SIG-M5 treated with dmso at 0.1 percent for 504 hours (cell line): ENCODE results near the gene LNPK.
"Not testable (repeated sequence)": the region's sequence is repeated elsewhere in the genome, so short reads cannot be mapped to it uniquely, and the experiment has no call there.

Experiments
- DNase-seq: peaks from one replicate; lab custom pipeline; 2025; ENCODE audit not compliant: unreplicated experiment; lab: John Stamatoyannopoulos, UW

LNPK gene

GRCh38 chr2:175913849-175914743 lies 88.0 kb downstream of the LNPK start:
- not testable (repeated sequence) for DNase-seq

- not testable (repeated sequence) for DNase-seq
Measured at GRCh38 chr2:175913267-175913666, 88.8 kb downstream of the LNPK start.

- DNase-seq: no peak
Measured at GRCh38 chr2:175904035-175904434, 98.0 kb downstream of the LNPK start.

GRCh38 chr2:175903384-175903936 lies 98.6 kb downstream of the LNPK start:
- DNase-seq: peak; percentile 32

GRCh38 chr2:175895957-175896356 lies 106.1 kb downstream of the LNPK start:
- DNase-seq: not testable (repeated sequence)

GRCh38 chr2:175892046-175892445 lies 110.0 kb downstream of the LNPK start:
- DNase-seq: no peak

- no peak for DNase-seq
Measured at GRCh38 chr2:175890636-175891242, 111.3 kb downstream of the LNPK start.

- DNase-seq: no peak
Measured at GRCh38 chr2:175889701-175890302, 112.3 kb downstream of the LNPK start.

GRCh38 chr2:175887776-175888175 lies 114.3 kb downstream of the LNPK start:
- no peak for DNase-seq

GRCh38 chr2:175884697-175885393 lies 117.2 kb downstream of the LNPK start:
- no peak for DNase-seq

GRCh38 chr2:175883586-175884194 lies 118.4 kb downstream of the LNPK start:
- no peak for DNase-seq

- DNase-seq: no peak
Measured at GRCh38 chr2:175879679-175880078, 122.4 kb downstream of the LNPK start.

- no peak for DNase-seq
Measured at GRCh38 chr2:175877845-175878544, 124.1 kb downstream of the LNPK start.

- DNase-seq: no peak
Measured at GRCh38 chr2:175874291-175874690, 127.8 kb downstream of the LNPK start.
